Raji (cell line): ENCODE measurements around the gene RBMS1.

Source experiments
- POLR2A ChIP-seq: IDR thresholded peaks from 2 replicates; pipeline ENCODE4 v1.6.1; 2011; ENCODE audit warnings: low read depth, low read length, control low read depth; ENCODE audit not compliant: insufficient read depth

Gene RBMS1

DNA sequence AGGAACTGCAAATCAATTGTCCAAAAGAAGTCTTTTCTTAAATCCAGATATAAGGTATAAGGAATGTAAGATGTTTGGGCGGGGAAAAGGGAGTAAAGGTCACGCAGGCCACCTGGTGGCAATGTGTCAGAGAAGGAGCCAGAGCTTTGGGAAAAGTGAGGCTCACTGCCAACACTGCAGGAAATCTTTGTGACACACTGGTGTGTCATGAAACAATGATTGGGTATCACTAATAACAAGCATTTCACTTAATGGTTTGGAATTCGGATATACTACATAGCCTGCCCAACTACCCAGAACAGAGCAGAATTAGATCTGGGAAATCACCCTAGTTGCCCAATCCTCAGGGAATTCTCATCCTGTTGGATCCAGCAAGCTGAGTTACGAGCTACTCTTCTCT, 61.0 kb downstream of the RBMS1 start:
- no peak for TF ChIP-seq POLR2A

DNA sequence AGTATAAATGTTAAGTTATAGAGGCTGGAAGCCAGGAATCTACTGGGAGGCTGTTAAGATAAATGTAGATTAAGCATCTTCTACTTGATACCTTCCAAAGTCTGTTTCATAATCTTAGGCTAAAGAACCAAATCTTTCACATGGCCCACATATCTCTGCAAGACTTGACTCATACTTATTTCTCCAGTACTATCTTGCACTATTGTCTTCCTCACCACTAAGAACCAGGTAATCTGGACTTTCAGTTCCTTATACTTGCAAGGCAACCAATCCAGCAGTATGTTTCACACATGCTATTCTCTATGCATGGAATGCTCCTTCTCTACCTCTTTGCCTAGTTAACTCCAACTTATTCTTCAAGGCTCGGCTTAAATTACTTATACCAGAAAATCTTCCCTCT, 62.2 kb downstream of the RBMS1 start:
- TF ChIP-seq POLR2A = no peak

DNA sequence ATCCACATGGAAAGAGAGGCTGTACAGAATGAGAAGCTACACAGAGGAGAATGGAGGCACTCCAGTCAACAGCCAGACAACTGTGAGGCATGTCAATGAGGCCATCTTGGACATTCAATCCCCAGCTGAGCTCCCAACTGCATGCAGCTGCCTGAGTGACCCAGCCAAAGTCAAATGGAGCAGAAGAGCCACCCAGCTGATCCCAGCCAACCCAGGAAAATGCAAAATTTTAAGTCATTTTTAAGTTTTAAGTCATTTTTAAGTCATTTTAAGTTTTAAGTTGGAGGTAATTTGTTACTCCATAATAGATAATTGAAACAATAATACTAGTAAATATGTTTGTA, 63.6 kb downstream of the RBMS1 start:
- no peak for TF ChIP-seq POLR2A

DNA sequence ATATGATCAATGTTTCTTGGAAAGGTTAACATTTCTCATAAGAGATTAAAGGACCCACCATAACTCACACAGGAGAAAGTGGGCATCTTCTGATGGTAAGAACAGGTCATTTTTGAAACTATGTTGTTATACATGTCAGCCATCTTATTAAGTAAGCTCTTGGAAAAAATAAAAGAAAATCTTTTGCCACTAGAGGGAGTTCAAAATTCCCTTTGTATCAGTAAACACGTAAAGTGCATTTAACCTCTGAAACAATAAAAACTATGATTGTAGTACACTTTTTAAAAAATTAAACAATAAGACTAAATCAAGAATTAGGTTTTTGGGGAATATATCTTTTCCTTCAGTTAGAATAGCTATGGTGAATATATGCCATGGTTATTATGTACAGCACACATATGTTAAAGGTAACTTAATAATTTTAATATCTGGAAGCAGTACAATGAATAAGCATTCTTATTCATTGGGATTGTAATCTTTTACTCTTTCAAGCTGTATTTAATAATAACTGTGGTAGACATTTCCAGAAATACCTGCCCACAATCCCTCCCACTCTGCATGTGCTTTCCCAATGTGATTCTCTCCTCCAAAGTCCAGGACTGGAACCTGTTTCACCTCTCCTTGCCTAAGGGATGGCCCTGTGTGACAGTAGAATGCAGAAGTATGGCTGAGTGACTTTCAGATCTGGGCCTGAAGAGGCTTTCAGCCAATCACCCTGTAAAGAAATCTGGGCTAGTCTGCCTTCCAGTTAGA, 64.2 kb downstream of the RBMS1 start:
- no peak for TF ChIP-seq POLR2A

DNA sequence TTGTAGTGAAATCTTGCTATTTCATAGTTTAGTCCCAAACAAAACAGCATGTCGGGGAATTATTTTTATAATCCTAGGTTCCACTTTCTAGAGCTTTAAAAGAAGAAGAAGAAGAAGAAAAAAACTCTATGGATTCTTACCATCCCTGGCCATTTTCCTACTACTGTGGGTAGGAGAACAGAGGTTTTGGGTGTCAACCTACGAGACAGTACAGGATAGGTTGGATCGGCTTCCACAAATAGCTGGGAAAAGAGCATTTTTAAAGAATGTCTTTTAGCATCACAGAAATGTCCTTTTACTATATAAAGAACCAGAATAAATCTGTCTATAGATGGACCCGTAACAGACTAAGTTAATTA, 65.2 kb downstream of the RBMS1 start:
- no peak for TF ChIP-seq POLR2A

DNA sequence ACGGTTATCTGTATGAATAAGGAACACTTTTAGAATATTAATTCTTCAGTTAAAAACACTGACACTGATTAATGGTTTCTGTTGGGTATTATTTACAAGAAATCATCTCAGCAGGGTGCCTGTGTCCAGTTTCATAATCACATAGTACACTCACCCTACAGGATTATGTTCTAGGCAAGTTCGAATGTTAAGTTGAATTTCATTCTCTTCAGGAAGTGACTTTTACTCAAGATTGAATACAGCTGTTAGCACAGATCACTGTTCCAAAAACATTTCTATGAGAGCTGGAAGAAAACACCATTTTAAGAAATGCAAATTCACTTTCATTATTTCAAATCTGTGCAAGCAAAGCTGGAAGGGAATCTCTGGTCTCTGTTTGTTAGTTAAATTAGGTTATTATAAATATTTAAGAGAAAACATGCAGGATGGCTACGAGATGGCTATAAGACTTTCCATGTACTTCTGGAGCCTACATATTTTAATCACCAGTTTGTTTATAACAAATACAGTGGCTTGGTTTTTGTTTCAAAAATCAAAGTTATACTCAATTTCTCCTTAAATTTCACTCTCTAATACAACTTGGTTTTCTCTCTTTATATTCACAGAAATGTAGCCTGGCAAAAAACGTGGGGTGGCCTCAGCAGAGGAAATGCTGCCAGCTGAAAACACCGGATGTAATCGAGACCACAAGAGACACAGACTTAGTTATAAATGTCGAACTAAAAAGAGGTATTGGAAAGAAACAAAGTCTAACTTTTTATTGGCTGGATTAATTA, 65.8 kb downstream of the RBMS1 start:
- no peak for TF ChIP-seq POLR2A

DNA sequence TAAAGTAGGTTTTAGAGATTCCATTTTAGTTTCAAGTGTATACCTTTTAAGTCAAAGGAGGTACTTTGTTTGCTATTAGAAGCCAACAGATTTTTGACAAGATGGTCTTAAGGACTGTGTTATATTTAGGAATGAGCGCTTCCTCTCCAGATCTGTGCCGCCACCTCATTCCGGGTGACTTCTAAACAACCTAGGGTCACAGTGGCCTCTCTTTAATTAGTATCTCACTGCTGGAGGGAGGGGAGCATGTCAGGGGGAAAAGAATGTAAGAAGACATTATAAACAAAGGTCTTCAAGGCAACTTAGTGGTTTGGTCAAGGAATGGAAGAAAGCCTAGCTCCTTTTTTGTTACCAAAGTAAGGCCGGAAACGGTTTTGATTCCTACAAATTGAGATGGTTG, 67.0 kb downstream of the RBMS1 start:
- TF ChIP-seq POLR2A = no peak

DNA sequence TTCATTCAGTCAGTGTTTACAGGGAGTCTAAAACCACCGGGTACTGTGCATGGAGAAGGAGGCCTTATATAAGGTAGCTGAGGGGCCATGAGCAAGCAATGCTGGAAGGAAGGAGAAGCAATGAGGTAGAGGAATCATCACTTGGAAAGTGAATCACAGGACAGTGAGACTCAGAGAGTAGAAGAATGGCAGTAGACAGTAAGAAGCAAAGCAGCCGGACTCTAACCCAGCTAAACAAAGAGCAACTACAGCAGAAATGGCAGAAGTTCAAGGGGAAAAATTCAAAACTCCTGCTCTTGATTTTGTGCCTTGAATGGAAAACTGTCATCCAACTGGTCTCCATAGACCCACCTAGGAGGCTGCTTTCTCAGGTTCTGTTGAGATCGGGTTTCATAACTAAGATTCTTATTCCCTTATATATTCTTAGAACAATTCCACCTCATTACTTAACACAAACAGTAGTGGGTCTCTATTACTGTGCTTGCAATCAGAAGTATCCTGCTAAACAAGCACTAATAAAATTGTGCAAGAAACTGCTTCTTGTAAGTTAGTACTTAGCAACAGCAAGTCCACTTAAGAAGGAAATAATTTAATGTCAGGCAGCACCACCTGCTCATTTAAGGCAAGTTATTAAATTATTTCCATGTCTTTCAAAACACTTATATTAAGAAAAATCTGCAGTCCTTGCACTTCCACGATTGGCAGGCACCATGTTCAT, 68.0 kb downstream of the RBMS1 start:
- no peak for TF ChIP-seq POLR2A

DNA sequence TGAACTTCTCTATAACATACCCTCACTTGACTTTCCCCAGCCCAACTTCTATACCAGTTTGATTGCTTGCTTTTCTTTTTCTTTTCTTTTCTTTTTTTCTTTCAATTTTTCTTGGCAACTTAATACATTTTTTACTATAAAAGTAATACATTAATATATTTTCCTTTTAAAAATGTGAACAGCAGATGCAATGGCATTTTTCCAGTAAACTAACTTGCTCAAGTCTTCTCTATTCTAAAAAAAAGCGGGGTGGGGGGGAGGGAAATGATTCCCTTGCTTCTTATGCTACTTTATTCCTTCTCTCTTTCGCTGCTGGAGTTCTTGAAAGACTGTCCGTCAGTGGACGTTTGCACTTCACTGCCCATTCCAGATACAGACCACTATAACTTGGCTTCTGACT, 70.5 kb downstream of the RBMS1 start:
- no peak for TF ChIP-seq POLR2A

DNA sequence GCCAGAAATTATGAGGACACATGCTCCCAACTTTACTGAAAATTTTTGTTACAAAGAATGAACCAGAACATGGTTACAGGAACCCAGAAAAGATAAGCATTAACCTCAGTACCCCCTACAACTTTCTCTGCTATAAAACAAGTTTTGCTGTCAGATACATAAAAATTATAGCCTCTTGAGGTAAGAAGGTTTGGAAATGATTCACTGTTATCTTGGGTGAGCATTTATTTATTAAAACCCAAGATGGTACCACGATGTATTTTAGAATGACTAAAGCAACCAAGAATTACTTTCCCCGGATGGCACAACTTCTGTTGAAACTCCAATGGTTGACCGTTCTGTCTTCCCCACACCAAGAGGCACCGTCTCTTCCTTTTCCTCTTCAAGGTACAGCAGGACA, 72.9 kb downstream of the RBMS1 start:
- no peak for TF ChIP-seq POLR2A

DNA sequence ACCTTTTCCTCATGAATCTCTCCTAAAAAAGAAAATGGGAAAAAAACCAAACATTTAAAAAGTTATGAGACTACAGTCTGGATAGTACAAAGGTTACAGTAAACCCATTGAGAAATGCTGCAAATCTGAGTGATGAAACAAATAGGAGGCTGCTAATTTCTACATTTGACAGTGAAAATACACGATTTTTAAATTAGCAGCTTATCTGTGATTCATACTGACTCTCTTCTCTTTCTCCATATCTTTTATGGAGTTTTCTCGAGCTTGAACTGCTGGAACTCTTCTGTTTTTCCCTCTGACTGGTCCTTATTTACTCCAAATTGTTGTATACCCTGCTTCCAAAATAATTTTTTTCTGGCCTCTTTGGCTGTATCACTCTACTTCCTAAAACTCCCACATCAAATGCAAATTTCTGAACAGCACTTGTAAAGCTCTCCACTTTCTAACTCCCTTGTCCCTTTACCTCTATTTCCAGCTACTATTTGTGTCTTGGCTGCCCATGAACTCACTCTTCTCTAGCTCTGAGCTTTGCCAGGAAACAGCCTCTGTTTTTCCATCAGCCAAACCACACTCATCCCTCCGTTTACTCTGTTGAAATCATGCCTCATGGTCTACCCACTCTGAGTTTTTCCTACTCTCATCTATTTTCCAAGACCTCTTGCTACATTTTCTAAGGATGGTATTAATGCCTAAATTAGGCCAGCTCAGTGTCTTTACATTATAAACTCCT, 73.7 kb downstream of the RBMS1 start:
- no peak for TF ChIP-seq POLR2A

DNA sequence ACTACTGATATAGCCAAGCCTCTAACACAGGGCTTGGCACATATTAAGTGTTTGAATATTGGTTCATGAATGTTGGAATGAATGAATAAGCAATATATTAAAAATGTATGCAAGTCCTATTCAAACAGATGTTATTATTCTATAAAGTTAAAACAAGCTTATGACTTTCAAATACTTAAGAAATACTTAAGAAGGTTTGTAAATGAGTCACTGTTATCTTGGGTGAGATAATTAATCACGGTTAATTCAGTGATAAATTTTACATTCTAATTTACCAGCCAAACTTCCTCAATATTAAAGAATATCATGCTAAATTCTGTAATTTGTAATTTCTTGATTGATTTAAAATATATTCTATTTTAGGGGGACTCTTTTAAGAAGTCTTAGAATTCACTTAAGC, 74.8 kb downstream of the RBMS1 start:
- no peak for TF ChIP-seq POLR2A

DNA sequence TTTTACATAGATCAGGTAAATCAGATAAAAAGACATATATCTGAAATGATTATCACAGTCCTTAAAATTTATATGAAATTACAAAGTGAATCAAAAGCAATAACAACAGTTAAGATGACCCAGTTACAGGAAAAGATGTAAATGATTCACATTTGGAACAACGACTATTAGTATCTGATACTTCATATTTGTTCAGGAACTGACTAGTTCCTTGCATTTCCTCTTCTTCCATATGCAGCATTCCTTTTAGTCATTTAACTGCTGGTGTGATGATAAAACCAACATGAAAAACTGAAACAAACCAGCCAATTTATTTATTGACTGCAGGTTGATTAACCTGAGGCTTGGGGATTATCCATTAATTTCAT, 75.2 kb downstream of the RBMS1 start:
- no peak for TF ChIP-seq POLR2A

DNA sequence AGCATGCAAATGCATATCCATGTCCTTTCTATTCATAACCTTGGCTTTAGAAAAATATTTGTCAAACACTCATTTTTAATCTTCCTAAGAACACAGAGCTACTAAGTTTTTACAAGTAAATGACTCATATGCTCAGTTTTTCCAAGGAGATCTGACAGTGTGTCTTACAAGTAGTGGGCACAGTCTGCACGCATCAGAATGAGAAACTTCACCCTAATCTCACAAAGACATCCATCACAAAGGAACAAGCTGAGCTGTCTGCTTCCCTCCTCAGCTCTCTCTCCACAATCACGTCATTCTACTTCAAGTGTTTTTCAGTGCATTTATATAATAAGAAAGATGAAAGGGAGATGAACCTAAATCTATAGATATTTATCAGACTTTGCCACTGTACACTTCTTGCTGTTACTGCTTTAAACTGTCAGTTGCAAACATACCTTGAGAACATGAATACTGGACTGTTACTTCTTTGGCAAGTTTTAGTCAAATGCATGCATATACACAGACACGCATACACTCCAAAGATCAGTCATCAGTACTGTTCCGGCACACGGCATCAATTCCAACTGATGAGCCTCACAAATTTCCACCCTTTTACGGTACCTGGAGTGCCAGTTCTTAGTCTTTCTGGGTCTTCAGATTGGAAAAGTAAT, 75.7 kb downstream of the RBMS1 start:
- no peak for TF ChIP-seq POLR2A

DNA sequence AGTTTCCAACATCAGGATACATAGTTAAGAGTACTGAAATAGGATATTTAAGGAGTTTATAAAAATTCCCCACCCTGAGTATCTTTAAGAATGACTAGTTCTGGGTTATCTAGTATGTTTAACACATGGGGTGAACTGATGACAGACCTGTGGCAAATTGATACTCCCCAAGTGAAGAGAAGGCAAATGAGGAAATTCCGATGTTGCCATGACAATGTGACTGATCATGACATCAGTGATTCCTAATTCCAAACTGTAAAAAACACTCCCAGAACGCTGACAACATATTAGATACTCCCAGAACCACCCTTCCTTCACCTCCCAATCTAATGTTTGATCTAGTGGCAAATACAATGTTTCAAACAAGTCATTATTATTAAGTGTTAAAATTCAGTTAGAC, 77.6 kb downstream of the RBMS1 start:
- TF ChIP-seq POLR2A = no peak

DNA sequence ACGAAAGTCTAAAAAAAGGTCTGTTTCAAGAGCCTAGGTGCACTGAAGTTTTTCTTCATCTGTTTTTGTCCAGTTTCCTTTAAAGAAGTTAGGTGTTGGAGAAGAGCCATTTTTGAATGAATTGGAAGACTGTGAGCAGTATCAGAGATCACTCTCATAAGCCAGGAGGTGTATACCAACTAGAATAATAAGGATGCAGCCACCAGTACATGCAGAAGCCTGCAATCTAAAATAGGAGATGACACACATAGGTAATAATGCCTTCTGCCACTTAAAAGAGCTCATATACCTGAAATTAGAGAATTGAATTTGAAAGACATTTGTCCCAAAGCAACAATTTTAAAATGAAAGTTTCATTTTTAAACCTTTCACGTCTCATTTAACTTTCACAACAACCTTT, 81.7 kb downstream of the RBMS1 start:
- no peak for TF ChIP-seq POLR2A

DNA sequence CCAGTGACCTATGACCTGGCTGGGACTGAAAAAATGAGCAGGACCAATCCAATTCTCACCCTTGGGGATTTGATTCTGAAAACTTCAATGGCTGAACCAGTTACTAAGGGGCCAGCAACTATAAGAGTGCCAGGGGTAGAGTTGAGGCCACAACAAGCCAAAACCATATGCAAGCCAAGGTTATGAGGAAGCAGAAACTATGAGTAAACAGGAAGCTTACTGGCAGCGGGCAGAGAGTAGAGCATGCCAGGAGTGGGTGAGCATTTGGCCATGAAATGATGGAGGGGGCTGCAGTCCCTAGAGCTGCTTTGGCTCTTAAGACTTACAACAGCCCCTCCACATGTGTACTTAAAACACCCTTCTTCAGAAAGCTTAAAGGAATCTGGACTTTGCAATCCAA, 82.4 kb downstream of the RBMS1 start:
- TF ChIP-seq POLR2A = no peak
